HEK293 (cell line): ENCODE results near the gene EEF2KMT.

ENCODE experiments used
- CTCF ChIP-seq: fragments of 450-650 bp; formaldehyde crosslinking; IDR thresholded peaks from 2 replicates; pipeline ENCODE4 v1.5.1; 2016; ENCODE audit warnings: missing biosample characterization, missing genetic modification characterization
- KLF16 ChIP-seq: fragments of 450-650 bp; formaldehyde crosslinking; IDR thresholded peaks from 2 replicates; pipeline ENCODE4 v1.5.1; 2017; ENCODE audit warnings: missing biosample characterization, missing genetic modification characterization
- PATZ1 ChIP-seq: fragments of 450-650 bp; formaldehyde crosslinking; IDR thresholded peaks from 2 replicates; pipeline ENCODE4 v1.5.1; 2016; ENCODE audit warnings: missing biosample characterization, missing genetic modification characterization
- SP2 ChIP-seq: fragments of 450-650 bp; formaldehyde crosslinking; IDR thresholded peaks from 2 replicates; pipeline ENCODE4 v1.5.1; 2016; ENCODE audit warnings: missing biosample characterization, missing genetic modification characterization
- TCF7L2 ChIP-seq: IDR thresholded peaks from 2 replicates; pipeline ENCODE4 v1.6.1; 2011; ENCODE audit warnings: low read depth, mild to moderate bottlenecking, inconsistent platforms, low read length, moderate library complexity, borderline replicate concordance
- TRIM28 ChIP-seq: IDR thresholded peaks from 2 replicates; pipeline ENCODE4 v1.6.1; 2011; ENCODE audit warnings: low read length, control low read depth, borderline replicate concordance
- YY1 ChIP-seq: fragments of 450-650 bp; formaldehyde crosslinking; IDR thresholded peaks from 2 replicates; pipeline ENCODE4 v1.5.1; 2018; ENCODE audit warnings: missing biosample characterization, missing genetic modification characterization
- ZNF280D ChIP-seq: fragments of 450-650 bp; formaldehyde crosslinking; IDR thresholded peaks from 2 replicates; pipeline ENCODE4 v1.5.1; 2016; ENCODE audit warnings: missing biosample characterization, missing genetic modification characterization
- ZNF658 ChIP-seq: fragments of 450-650 bp; formaldehyde crosslinking; IDR thresholded peaks from 2 replicates; pipeline ENCODE4; 2016; ENCODE audit warnings: missing biosample characterization, missing genetic modification characterization
- ZNF664 ChIP-seq: fragments of 450-650 bp; formaldehyde crosslinking; IDR thresholded peaks from 2 replicates; pipeline ENCODE4 v1.5.1; 2016; ENCODE audit warnings: missing biosample characterization, missing genetic modification characterization
- ZNF76 ChIP-seq: fragments of 450-650 bp; formaldehyde crosslinking; IDR thresholded peaks from 2 replicates; pipeline ENCODE4; 2016; ENCODE audit warnings: low read depth, missing biosample characterization, missing genetic modification characterization, borderline replicate concordance
- ZNF785 ChIP-seq: fragments of 450-650 bp; formaldehyde crosslinking; IDR thresholded peaks from 2 replicates; pipeline ENCODE4 v1.5.1; 2016; ENCODE audit warnings: missing biosample characterization, missing genetic modification characterization
- TF ChIP-seq, protein P1 (sequence below): fragments of 450-650 bp; formaldehyde crosslinking; IDR thresholded peaks from 2 replicates; pipeline ENCODE4 v1.5.1; 2017; ENCODE audit warnings: missing biosample characterization, missing genetic modification characterization

DNA sequence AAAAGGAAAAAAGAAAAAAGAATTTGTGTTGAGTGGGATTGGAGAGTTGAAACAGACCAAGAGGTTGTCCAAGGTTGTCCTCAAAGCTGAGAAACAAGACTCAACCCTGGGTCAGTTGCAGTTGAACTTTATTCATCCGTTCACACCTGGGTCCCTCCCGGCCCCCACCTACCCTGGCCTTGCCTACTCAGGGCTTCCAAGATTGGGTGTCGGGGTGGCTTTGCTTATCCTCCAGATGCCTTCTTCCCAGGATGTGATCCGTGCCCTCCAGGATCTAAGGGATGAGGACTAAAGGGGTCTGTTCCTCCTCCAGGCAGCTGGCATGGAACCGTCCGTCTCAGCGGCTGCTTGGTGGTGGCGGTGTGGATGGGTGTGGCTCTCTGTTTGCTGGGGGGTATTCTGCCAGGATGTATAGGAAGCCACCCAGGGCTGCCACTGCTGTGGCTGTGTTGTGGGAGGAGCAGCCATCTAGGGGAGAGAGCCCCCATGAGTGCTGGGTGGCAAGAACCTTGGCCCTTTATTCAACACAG lies 53.5 kb downstream of the EEF2KMT start:
- TF ChIP-seq CTCF (tag by site-specific recombination) (no peak), ZNF664 (no peak), ZNF76 (tag by site-specific recombination) (no peak), TRIM28 (no peak), ZNF785 (tag by site-specific recombination) (no peak), PATZ1 (tag by site-specific recombination) (no peak), SP2 (no peak), KLF16 (tag by site-specific recombination) (no peak), TCF7L2 (no peak), ZNF280D (tag by site-specific recombination) (no peak), YY1 (tag by site-specific recombination) (no peak), ZNF658 (tag by site-specific recombination) (no peak)
- TF ChIP-seq, protein P1, sequence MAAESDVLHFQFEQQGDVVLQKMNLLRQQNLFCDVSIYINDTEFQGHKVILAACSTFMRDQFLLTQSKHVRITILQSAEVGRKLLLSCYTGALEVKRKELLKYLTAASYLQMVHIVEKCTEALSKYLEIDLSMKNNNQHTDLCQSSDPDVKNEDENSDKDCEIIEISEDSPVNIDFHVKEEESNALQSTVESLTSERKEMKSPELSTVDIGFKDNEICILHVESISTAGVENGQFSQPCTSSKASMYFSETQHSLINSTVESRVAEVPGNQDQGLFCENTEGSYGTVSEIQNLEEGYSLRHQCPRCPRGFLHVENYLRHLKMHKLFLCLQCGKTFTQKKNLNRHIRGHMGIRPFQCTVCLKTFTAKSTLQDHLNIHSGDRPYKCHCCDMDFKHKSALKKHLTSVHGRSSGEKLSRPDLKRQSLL (tag by site-specific recombination): no peak
